Calu3 (cell line): ENCODE results near the gene ABCA2. TPM values are rescaled to one million over a fixed set of nuclear protein-coding genes. Genes with fewer than 3 reads are reported as not detected.

Experiments used
- BruUV-seq: library from RNA; stranded (reverse); fragments of 400-500 nt; replicated peaks from 2 replicates; lab custom pipeline; 2021; lab: Mats Ljungman, UMichigan
- CTCF ChIA-PET: fragments of 300-600 bp; sonication (Branson Sonifier 250); formaldehyde crosslinking; loops from one replicate; lab custom pipeline; 2022; ENCODE audit warnings: antibody characterized with exemption; lab: Charles Lee
- DNase-seq: peaks from one replicate; pipeline ENCODE4 v3.0.0; 2022
- H3K27ac Mint-ChIP-seq: one replicate; pipeline ENCODE4 v1.8.0; 2022; ENCODE audit warnings: mixed read lengths; ENCODE audit not compliant: unreplicated experiment
- H3K27me3 Mint-ChIP-seq: one replicate; pipeline ENCODE4 v1.8.0; 2022; ENCODE audit warnings: mixed read lengths; ENCODE audit not compliant: unreplicated experiment
- H3K36me3 Mint-ChIP-seq: one replicate; pipeline ENCODE4 v1.8.0; 2022; ENCODE audit warnings: mild to moderate bottlenecking, moderate library complexity, mixed read lengths; ENCODE audit not compliant: insufficient read depth, unreplicated experiment
- H3K4me1 Mint-ChIP-seq: one replicate; pipeline ENCODE4 v1.8.0; 2022; ENCODE audit warnings: mild to moderate bottlenecking, low read depth, mixed read lengths; ENCODE audit not compliant: unreplicated experiment
- H3K4me3 Mint-ChIP-seq: one replicate; pipeline ENCODE4 v1.8.0; 2022; ENCODE audit warnings: mild to moderate bottlenecking, low read depth, moderate library complexity, mixed read lengths; ENCODE audit not compliant: unreplicated experiment
- H3K9me3 Mint-ChIP-seq: one replicate; pipeline ENCODE4 v1.8.0; 2022; ENCODE audit warnings: low read depth, mixed read lengths; ENCODE audit not compliant: unreplicated experiment
- intact Hi-C: fragments of 100-400 bp; cut with micrococcal nuclease; formaldehyde crosslinking; loops from one replicate; pipeline ENCODE4 v1.10.0; 2022; ENCODE audit not compliant: unreplicated experiment
- total RNA-seq: library from RNA; stranded (reverse); gene quantifications from 2 replicates; pipeline ENCODE4 v1.2.3, GENCODE V29; 2022
- TF ChIP-seq, protein P1 (sequence below): fragments of 200-600 bp; IDR thresholded peaks from one replicate; pipeline ENCODE4 v1.8.0; 2022; ENCODE audit warnings: antibody characterized with exemption; ENCODE audit not compliant: unreplicated experiment

ABCA2 gene
- total RNA-seq, 1 experiment from 2014 or later, result 47.6 TPM

DNA sequence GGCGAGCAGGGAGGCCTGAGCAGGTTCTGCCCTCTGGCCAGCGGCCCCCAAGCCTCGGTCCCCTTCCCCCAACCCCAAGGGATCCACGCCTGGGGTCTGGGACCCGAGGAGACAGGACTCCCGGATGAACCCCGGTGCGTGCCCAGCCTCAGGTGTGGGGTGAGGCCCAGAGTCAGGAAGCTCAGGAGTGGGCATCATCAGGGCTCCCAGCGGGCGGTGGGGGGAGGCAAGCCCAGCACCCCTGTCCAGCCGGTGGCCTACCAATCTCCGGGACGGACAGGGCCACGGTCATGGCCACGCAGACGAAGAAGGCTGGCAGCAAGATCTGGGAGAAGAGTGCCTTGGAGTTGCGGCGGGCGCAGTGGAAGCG is 14.5 kb downstream of the ABCA2 start:
- BruUV-seq, result no TSS peak
- Mint-ChIP-seq H3K4me1 (no peaks in the 10 kb centered on the region), H3K27ac (no peak overlapping the region), H3K4me3 (no peak overlapping the region), H3K9me3 (no peaks in the 10 kb centered on the region), H3K27me3 (no peaks in the 10 kb centered on the region), H3K36me3 (peaks cover 14% of the 10 kb centered on the region)
- no peak for DNase-seq
- CTCF ChIA-PET, result no interaction called here
- TF ChIP-seq, protein P1, sequence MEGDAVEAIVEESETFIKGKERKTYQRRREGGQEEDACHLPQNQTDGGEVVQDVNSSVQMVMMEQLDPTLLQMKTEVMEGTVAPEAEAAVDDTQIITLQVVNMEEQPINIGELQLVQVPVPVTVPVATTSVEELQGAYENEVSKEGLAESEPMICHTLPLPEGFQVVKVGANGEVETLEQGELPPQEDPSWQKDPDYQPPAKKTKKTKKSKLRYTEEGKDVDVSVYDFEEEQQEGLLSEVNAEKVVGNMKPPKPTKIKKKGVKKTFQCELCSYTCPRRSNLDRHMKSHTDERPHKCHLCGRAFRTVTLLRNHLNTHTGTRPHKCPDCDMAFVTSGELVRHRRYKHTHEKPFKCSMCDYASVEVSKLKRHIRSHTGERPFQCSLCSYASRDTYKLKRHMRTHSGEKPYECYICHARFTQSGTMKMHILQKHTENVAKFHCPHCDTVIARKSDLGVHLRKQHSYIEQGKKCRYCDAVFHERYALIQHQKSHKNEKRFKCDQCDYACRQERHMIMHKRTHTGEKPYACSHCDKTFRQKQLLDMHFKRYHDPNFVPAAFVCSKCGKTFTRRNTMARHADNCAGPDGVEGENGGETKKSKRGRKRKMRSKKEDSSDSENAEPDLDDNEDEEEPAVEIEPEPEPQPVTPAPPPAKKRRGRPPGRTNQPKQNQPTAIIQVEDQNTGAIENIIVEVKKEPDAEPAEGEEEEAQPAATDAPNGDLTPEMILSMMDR, result no peak
- intact Hi-C loops, result no loop called here

DNA sequence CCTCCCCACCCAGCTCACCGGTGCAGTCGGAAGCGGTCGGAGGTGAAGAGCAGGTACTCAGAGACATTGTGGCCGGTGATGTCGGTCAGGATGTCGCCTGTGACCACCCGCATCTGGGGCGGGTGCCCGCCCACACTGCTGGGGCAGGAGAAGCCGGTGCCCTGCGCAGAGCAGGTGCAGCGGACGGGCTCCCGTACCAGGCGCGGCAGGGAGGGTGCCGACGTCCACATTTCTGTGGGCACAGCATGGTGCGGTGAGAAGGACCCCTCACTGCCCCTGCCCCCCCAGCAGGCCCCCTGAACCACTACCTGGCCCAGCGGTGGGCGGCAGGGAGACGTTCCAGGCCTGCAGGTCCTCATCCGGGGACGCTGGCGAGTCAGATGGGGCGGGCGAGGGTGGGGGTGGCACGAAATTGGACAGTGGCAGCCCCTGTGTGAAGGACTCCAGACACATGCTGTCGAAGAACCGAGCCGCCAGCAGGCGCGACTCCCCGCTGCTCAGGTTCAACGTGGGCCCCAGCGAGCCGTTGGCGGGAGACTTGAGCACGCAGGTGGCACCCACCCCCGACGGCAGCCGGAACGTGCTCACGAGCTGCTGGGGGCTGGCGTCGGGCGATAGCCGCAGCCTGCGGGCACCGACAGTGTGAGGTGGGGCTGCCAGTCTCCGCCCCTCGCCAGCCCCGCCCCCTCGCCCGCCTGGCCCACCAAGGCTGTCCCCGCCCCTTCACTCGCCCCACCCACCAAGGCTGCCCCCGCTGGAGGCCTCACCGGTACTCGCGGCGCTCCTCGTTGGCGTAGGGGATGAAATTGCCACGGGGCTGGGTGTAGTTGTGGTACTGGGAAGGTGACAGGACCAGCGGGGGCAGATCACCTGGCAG is 15.1 kb downstream of the ABCA2 start:
- TF ChIP-seq, protein P1, result no peak
- no peak overlapping the region for H3K4me3 Mint-ChIP-seq
- peaks cover 14% of the 10 kb centered on the region for H3K36me3 Mint-ChIP-seq
- no peaks in the 10 kb centered on the region for H3K4me1 Mint-ChIP-seq
- intact Hi-C loops, result no loop called here
- CTCF ChIA-PET, result no interaction called here
- no TSS peak for BruUV-seq
- DNase-seq, result no peak
- H3K9me3 Mint-ChIP-seq, result no peaks in the 10 kb centered on the region
- no peak overlapping the region for H3K27ac Mint-ChIP-seq
- no peaks in the 10 kb centered on the region for H3K27me3 Mint-ChIP-seq

DNA sequence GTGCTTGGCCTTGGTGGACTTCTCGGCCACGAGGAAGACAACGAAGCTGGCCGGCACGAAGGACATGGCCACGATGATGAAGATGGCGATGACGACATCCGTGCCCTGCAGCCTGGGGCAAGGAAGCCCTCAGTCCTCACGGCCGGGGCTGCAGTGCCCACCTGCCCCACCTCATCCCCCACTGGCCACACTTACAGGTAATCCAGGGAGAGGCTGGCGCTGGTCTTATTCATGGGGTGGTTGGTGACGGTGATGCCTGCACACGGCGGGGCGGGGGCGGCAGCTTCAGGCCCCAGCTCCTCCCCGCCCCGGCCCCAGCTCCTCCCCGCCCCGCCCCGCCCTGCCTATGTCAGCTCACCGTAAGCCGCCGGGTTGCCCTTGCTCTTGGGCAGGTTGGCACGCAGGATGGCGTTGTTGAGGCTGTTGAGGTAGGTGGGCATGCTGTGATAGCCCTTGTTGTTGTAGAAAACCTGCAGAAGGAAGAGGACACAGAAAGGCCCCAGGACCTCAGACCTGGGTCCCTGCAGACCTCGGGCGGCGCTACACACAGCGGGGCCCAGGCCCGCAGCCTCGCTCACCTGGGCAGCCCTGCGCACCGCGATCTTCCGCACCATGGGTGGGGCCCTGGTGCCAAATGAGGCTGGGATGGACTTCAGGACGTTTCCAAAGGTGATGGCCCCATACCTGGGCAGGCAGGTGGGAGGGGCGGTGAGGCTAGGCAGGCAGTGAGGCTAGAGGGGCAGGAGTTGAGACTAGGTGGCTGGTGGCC is 15.9 kb downstream of the ABCA2 start:
- intact Hi-C loops, result no loop called here
- TF ChIP-seq, protein P1, result no peak
- no peak for DNase-seq
- CTCF ChIA-PET, result no interaction called here
- H3K27me3 Mint-ChIP-seq, result no peaks in the 10 kb centered on the region
- H3K9me3 Mint-ChIP-seq, result no peaks in the 10 kb centered on the region
- no peak overlapping the region for H3K27ac Mint-ChIP-seq
- no peak overlapping the region for H3K4me3 Mint-ChIP-seq
- peaks cover 14% of the 10 kb centered on the region for H3K36me3 Mint-ChIP-seq
- H3K4me1 Mint-ChIP-seq, result no peaks in the 10 kb centered on the region
- no TSS peak for BruUV-seq

GRCh38 chr9:137011156-137011555 is 16.9 kb downstream of the ABCA2 start:
- H3K4me1 Mint-ChIP-seq, result no peaks in the 10 kb centered on the region
- no peak overlapping the region for H3K27ac Mint-ChIP-seq

More at GRCh38 chr9:137011156-137011555, 16.9 kb downstream of the ABCA2 start:
- H3K9me3 Mint-ChIP-seq, result no peaks in the 10 kb centered on the region
- BruUV-seq, result no TSS peak
- no peak for DNase-seq
- H3K36me3 Mint-ChIP-seq, result peaks cover 14% of the 10 kb centered on the region
- no peak overlapping the region for H3K4me3 Mint-ChIP-seq
- H3K27me3 Mint-ChIP-seq, result no peaks in the 10 kb centered on the region
- CTCF ChIA-PET, result no interaction called here
- TF ChIP-seq, protein P1, result no peak
- intact Hi-C loops, result no loop called here
